ENCODE measurements around the gene GRIK5. TPM values are rescaled to one million over a fixed set of nuclear protein-coding genes. Genes with fewer than 3 reads are reported as not detected.
A peak's percentile ranks its signal among the peaks of the same experiment; 100 is the strongest.

The GRIK5 gene
- total RNA-seq, 1 donor, result not detected

GRCh38 chr19:42030645-42031440 is 39.2 kb downstream of the GRIK5 start:
- TF ChIP-seq CTCF (IDR thresholded peaks at IDR 0.05; ENCODE audit: insufficient read depth, low read depth, low read length), result no peak
- DNase-seq (ENCODE audit: low read depth), result no peak
- no peak overlapping the region for H3K4me3 ChIP-seq (ENCODE audit: low read depth, low read length)

DNA sequence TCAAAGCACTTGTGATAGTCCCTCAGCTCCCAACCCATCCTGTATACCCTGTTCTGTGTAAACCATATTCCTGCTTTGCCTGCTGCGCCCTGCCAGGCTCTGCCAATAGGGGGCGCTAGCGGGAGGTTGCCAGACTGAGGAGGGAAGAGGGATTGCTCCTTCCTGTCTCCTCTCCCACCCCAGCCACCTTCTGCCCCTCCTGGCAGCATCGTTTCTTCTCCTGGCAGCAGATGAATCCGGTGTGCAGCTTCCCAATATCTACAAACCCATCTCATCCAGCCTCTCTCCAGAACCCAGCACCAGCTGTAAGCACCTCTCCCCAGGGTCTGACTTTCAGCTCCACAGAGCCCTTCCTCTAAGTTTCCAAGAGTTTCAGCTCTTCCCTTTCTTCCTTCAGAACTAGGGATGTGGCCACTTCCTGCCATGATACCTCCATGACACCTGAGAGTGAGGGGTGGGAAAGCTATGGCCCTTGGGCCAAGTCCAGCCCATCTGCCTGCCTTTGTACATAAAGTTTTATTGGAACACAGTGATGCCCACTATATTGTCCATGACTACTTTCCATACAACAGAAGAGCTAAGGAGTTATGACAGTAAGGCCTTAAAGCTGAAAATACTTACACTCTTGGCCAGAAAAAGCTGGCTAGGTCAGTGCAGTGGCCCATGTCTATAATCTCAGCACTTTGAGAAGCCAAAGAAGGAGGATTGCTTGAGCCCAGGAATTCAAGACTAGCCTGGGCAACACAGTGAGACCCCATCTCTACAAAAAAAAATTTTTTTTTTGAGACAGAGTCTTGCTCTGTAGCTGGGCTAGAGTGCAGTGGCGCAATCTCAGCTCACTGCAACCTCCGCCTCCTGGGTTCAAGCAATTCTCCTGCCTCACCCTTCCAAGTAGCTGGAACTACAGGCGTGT is 41.4 kb downstream of the GRIK5 start:
- no peak for DNase-seq (ENCODE audit: low read depth)
- TF ChIP-seq CTCF (IDR thresholded peaks at IDR 0.05; ENCODE audit: insufficient read depth, low read depth, low read length), result peak; percentile 55
- H3K4me3 ChIP-seq (ENCODE audit: low read depth, low read length), result no peak overlapping the region

- DNase-seq (ENCODE audit: low read depth), result peak; percentile 60
- no peak for TF ChIP-seq CTCF (IDR thresholded peaks at IDR 0.05; ENCODE audit: insufficient read depth, low read depth, low read length)
- no peak overlapping the region for H3K4me3 ChIP-seq (ENCODE audit: low read depth, low read length)
These were observed 45.3 kb downstream of the GRIK5 start for GRCh38 chr19:42024622-42025111.

DNA sequence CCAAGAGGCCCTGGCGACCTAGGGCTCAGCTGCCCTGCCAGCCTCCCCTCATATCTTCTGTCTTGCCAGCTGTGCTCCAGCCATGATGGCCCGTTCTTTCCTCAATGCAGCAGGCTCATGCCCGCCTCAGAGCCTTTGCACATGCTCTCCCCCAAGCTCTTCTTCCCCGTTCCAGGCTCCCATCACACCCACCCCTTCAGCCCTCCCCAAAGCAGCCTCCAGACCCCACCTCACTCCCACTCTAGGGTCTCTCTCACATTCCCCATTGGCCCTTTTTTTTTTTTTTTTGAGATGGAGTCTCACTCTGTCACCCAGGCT is 46.1 kb downstream of the GRIK5 start:
- TF ChIP-seq CTCF (IDR thresholded peaks at IDR 0.05; ENCODE audit: insufficient read depth, low read depth, low read length), result no peak
- H3K4me3 ChIP-seq (ENCODE audit: low read depth, low read length), result no peak overlapping the region
- DNase-seq (ENCODE audit: low read depth), result no peak

DNA sequence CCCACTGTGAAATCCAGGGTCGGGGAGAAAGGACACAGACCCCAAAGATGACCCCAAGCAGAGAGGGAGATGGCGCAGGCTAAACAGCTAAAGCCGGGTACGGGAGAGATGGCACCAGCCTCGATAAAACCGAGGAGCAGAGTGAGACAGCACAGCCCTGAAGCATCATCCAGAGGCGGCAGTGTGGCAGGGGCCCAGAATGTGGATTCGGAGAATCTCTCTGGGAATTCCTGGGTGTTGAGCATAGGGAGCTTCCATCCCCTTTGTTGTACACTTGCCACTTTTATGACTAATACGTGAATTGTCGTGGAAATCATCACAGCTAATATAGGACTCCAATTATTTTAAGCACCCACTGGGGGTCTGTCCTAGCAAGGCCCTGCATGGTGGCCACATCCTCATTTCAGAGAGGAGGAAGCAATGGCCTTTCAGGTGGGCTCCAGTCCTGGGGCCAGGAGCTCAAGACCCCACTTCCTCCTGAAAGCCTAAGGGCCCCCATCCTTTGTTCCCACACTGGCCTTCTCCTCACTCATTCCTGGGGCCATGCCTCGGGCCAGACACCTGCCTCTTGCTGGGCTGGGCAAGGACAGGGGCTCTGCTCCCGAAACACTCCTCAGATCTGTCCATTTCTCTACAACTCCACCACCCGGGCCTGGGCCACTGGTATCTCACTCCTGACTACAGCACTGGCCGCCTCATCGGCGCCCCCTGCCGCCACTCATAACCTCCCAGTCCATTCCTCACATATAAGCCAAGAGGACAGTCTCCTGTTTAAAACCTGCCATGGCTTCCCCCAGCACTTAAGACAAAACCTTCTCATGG is 46.7 kb downstream of the GRIK5 start:
- no peak overlapping the region for H3K4me3 ChIP-seq (ENCODE audit: low read depth, low read length)
- TF ChIP-seq CTCF (IDR thresholded peaks at IDR 0.05; ENCODE audit: insufficient read depth, low read depth, low read length), result peak; percentile 42
- peak; percentile 17 for DNase-seq (ENCODE audit: low read depth)

DNA sequence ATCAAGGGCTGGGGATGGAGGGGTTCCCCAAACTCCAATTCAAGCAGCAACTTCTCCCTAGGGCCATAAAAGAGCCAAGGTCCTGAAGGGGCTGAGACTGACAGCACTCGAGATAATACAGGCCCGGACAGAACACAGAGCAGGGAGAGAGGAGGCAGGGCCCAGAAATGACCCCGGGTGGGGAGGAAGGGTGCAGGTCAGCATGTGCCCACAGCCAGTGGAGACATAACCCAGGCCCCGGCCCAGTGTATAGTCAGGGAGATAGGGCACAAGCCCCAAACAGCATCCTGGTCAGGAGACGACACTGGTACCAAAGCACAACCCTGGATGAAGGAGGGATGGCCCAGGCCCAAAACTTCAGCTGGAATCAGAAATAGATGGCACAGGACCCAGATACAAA is 47.4 kb downstream of the GRIK5 start:
- no peak for DNase-seq (ENCODE audit: low read depth)
- H3K4me3 ChIP-seq (ENCODE audit: low read depth, low read length), result no peak overlapping the region
- TF ChIP-seq CTCF (IDR thresholded peaks at IDR 0.05; ENCODE audit: insufficient read depth, low read depth, low read length), result no peak

Measured in fibroblast of villous mesenchyme (primary cell).